ENCODE data around the gene TMEM252. TPM values are rescaled to one million over a fixed set of nuclear protein-coding genes. Genes with fewer than 3 reads are reported as not detected.

The TMEM252 gene
- total RNA-seq = not detected

- peak; percentile 45 for DNase-seq
Measured at GRCh38 chr9:68540712-68541535, at the start of gene TMEM252. Gene TMEM252, minus strand, starts transcription at chr9:68540883. Its CDS starts 69 bp downstream, at chr9:68540814.

DNA sequence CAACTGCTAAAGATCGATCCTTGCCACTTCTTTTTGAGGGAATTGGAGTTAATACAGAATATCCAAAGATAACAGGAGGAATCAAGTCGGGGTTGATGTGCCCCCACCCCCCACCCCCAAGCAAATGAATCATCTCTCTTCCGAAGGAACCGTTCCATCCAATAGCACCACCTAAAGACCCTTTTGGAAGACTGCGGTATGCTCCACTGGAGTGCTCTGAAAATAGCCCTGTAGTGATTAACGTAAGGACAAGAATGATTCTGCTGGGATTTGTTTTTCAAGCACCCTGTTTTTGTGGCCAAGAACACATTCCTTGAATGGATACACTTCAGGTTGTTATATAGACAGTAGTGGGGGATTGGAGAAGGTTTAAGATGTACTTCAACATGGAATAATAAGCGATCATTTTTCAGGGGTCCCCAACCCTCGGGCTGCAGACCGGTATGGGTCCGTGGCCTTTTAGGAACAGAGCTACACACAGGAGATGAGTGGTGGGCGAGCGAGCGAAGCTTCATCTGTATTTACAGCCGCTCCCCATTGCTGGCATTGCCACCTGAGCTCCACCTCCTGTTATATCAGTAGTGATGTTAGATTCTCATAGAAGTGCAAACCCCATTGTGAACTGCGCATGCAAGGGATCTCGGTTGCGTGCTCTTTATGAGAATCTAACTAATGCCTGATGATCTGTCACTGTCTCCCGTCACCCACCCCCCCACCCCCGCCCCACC, 44.5 kb upstream of the TMEM252 start:
- DNase-seq = no peak

DNA sequence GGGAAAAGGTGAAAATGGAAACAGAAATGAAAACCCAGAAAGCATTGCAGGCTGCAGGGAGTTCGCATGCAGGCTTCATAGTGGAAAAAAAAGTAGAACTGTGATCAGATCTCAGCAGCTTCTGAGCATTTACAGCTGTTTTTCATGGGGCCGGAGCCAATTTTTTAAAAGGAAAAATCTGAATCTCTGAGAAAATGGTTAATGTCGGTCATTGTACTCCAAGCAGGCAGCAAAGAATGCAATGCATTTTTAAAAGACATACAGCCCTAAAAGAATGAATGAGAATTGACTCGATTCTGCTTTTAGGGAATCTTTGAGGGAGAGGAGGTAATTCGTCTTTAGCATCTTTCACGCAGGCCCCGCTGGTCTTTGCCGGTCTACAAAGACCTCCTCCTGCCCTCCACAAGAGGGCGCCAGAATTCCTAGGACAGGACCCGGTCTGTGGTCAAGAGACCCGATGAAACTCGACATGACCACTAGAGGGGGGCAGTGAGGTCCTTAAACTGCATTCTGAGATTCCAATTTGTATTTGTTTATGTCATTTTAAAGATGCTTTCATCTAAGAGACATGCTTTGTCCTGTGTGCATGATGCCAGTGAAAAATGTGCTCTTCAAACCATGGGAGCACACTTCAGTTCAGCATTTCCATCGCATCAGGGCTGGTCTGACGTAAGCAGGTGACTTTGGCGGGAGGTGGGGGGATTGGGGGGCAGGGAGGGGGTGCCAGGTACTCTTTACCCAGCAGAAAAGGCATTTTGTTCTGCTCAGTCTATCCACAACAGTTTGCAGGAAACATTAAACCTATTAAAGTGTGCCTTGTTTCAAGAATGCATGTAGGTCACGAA, 43.7 kb upstream of the TMEM252 start:
- DNase-seq = peak; percentile 95

DNA sequence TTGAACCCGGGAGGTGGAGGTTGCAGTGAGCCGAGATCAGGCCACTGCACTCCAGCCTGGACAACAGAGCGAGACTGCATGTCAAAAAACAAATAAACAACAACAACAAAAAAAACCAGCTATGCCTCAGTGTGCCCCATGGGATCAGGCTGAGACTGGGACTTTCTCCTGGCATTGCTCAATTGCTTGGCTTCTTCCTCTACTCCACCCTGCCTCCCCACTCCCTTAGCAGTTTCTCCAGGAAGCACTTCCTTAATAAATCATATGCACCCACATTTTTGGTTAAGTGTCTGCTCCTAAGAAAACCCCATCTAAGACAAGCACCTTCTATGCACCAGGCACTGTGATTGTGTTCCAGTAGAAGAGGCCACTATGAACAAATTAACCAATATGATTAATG, 41.0 kb upstream of the TMEM252 start:
- no peak for DNase-seq

DNA sequence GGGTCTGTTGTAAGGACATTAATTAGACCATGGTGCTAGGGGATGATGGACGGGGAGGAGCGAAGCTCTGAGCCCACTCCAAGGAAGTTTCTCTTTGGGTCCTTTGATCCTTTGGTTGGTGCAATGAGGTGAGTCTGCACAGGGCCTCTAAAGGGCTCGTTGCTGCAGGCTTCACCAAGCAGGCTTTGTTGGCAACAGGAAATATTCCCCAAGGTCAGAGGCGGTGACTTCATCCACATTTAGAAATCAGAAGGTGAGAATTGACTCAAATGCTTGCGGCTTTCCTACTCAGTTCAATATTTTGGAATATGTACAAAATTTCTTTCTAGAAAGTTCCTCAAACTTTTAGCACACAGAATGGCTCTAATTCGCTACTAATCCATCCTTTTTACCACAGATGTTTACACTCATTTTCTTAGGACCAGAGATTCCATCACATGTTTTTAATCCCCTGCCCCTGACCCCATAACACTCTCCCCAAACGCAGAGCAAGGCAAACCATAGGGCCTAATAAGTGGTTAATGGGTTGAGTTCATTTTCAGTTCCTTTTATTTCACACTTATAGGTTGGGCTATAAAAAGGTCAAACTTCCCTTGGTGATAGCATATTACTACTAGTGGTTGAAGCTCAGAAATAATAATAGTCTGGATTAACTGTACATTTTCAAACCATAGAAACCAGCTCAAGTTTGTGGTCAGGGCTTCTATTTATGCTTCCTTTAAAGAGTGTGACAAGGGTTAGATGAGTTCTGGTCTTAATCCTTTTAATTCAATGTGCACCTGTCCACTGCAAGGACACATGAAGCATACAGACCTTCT, 37.3 kb upstream of the TMEM252 start:
- peak; percentile 20 for DNase-seq

DNA sequence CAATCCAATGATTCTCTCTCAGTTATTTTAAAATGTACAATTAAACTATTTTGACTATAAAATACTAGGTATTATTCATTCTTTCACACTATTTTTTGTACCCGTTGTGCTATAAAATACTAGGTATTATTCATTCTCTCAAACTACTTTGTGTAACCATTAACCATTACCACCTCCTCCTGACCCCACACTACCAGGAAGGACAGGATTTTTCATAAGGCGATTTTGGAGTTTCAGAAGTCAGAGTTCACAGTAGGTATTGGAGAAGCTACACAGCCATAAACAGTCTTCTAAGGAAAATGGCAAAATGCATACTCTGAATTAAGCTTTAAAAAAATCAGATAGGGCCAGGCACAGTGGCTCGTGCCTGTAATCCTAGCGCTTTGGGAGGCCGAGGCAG, 35.1 kb upstream of the TMEM252 start:
- no peak for DNase-seq

- no peak for DNase-seq
Measured at GRCh38 chr9:68574150-68574549, 33.5 kb upstream of the TMEM252 start.

GRCh38 chr9:68567565-68567964, 26.9 kb upstream of the TMEM252 start:
- DNase-seq = peak; percentile 69

GRCh38 chr9:68562461-68562860, 21.8 kb upstream of the TMEM252 start:
- DNase-seq = no peak

- peak; percentile 38 for DNase-seq
Measured at GRCh38 chr9:68560071-68560844, 19.6 kb upstream of the TMEM252 start.

DNA sequence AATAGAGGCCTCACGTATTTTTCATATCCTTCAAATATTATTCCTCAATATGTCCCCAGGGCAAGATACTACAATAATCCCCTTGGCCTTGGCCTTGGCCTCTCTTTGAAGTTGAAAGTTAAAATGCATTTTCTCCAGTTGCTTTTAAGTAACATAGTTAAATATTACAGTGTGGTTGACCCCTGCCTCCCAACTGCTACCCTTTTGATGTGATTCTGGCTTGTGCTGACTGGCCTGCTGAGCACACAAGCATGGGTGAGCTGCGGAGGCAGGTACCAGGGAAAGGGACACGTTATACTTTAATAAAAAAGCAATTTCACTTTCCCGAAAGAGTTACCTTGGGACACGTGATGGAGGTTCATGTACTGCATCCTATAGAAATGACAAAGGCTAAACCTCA, 17.9 kb upstream of the TMEM252 start:
- DNase-seq = no peak

DNA sequence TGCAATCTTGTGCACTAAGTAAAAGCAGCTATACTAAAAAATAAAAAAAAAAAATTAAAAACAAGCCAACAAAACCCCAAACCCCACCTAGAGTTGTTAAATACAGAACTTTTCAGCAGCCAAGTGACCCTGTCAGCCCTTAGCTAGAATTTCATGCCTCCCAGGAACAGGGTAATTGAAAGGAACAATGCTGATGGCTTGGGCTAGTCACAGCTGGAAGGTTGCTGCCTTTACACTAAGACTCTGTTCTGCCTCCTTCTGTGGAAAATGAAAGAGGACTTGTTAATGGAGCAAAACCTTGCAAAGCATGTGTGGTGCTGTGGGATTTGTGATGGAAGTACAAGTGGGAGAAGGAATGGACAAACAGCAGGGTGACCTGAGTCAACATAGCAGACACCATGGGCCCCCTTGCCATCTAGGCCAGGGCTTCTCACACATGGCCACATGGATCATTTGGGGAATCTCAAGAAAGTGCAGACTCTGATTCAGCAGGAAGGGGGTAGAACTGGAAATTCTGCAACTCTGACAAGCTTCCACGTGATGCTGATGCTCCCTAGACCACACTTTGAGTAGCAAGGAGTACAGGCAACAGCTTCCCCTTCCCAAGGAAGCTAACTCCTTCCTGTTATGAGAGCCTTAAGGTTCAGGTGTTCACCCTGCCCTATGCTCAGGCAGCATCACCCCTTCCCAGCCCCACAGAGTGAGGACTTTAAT, 14.9 kb upstream of the TMEM252 start:
- no peak for DNase-seq

DNA sequence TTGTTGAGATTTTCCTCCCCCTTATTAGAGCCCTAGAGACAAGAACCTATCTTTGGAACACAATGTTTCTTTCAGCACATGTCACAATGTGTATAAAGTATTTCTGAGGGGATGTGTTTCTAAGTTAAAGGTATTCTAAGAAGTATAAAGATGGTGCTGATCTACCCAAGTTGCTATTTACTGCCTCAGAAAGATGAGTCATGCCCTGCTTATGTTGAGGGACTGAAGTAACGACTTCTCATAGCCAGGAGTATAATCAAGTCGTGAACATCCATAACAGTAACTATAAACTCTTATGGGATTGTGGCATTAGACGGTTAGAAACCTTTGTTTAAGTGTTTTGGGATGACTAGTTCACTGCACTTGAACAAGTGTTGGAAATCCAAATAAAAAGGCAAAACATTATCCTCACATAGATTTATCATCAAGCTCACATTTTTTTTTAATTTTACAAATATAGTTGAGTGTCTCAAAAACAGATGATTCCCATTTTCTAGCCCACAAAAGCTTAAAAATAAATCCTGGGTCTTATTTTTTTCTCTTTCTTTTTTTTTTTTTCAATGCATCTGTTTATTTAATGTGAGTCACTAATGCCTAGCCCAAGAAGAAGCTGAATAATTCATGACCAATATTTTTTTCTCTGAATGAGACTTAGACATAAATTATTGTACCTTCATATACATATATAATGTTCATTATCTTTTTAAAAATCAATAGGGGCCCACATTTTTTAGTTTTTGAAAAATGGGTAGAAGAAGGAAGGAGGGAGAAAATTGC, 12.2 kb upstream of the TMEM252 start:
- no peak for DNase-seq

GRCh38 chr9:68551191-68551590, 10.5 kb upstream of the TMEM252 start:
- DNase-seq = no peak

DNA sequence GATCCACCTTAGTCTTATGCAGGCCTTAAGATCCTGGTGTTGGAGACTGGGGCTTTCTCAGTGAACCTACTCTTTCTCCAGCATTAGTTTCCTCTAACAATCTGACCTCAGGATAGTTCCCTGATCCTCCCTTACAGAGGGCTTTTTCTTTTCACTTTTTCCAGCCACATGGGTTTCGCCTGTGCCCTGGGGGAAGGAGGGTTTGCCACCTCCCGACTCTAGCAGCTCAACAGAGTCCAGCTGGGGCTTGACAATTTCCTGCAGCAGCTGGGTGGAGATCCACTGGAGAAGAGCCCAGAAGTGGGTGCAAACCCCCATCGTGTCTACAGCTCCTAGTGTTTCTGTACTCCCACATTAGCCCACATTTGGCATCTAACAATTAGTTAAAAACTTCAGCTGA, 7.6 kb upstream of the TMEM252 start:
- no peak for DNase-seq

- no peak for DNase-seq
Measured at GRCh38 chr9:68547417-68547816, 6.7 kb upstream of the TMEM252 start.

GRCh38 chr9:68546596-68547390, 6.1 kb upstream of the TMEM252 start:
- no peak for DNase-seq

- no peak for DNase-seq
Measured at GRCh38 chr9:68545033-68545705, 4.5 kb upstream of the TMEM252 start.

Data from tongue (tissue), 2 donors.